H1 (cell line): ENCODE measurements around the gene IFT43. TPM values are rescaled to one million over a fixed set of nuclear protein-coding genes. Genes with fewer than 3 reads are reported as not detected.

ENCODE experiments used
- CTCF ChIA-PET: fragments of 300-600 bp; sonication (Branson Sonifier 250); formaldehyde crosslinking; loops from one replicate; lab custom pipeline; 2021; ENCODE audit not compliant: partially characterized antibody; lab: Charles Lee
- POLR2A ChIA-PET: fragments of 300-600 bp; sonication (Branson Sonifier 250); formaldehyde crosslinking; loops from one replicate; lab custom pipeline; 2021; ENCODE audit warnings: inconsistent platforms; ENCODE audit not compliant: partially characterized antibody; lab: Charles Lee
- DNase-seq, 2 experiments: peaks; one replicate each; pipeline versions ENCODE4 v3.0.0 to v3.0.0-alpha.2; 2010 to 2022; ENCODE audit warnings: low spot score in 2 of 2, low read depth in 1 of 2, mixed read lengths in 1 of 2
- FAIRE-seq: peaks from 2 replicates; lab custom pipeline; 2011; peaks lifted over from hg19 to GRCh38; lab: Jason Lieb, UNC
- H2AFZ ChIP-seq: 2 replicates; pipeline ENCODE4 v1.8.1; 2012; ENCODE audit warnings: low read length, inconsistent platforms
- H2AK5ac ChIP-seq: 2 replicates; pipeline ENCODE4 v1.6.1; 2013; ENCODE audit warnings: low read depth, low read length
- H2BK120ac ChIP-seq: replicated peaks from 2 replicates; pipeline ENCODE3; 2013; ENCODE audit warnings: low read depth, low read length, inconsistent platforms
- H2BK12ac ChIP-seq: 2 replicates; pipeline ENCODE4 v1.6.1; 2013; ENCODE audit warnings: low read depth, low read length
- H2BK15ac ChIP-seq: 2 replicates; pipeline ENCODE4 v1.6.1; 2013; ENCODE audit warnings: low read length
- H2BK20ac ChIP-seq: 2 replicates; pipeline ENCODE4 v1.6.1; 2013; ENCODE audit warnings: low read length
- H2BK5ac ChIP-seq: 2 replicates; pipeline ENCODE4 v1.6.1; 2013; ENCODE audit warnings: low read depth, low read length
- H3K14ac ChIP-seq: 2 replicates; pipeline ENCODE4 v1.6.1; 2013; ENCODE audit warnings: inconsistent platforms; ENCODE audit not compliant: insufficient read length
- H3K18ac ChIP-seq: 2 replicates; pipeline ENCODE4 v1.6.1; 2013; ENCODE audit warnings: low read length; ENCODE audit errors: extremely low read depth
- H3K23ac ChIP-seq: 2 replicates; pipeline ENCODE4 v1.6.1; 2013; ENCODE audit warnings: inconsistent platforms; ENCODE audit not compliant: insufficient read length
- H3K23me2 ChIP-seq: 2 replicates; pipeline ENCODE4 v1.6.1; 2013; ENCODE audit warnings: low read depth, low read length
- H3K27ac ChIP-seq: 2 replicates; pipeline ENCODE4 v1.6.1; 2011; ENCODE audit warnings: low read depth, low read length, inconsistent platforms
- H3K27me3 ChIP-seq, 4 experiments: replicated peaks in 1 of 4; 1 replicate in 1 of 4; 2 replicates in 3 of 4; pipeline versions ENCODE4 v1.6.1 to v1.8.1; 2011 to 2013; ENCODE audit warnings: low read length in 3 of 4, mild to moderate bottlenecking in 3 of 4, inconsistent platforms in 2 of 4, mixed read lengths in 2 of 4, moderate library complexity in 1 of 4; ENCODE audit not compliant: control insufficient read depth in 3 of 4, insufficient read depth in 3 of 4; ENCODE audit errors: extremely low read depth in 1 of 4
- H3K36me3 ChIP-seq, 4 experiments: 2 replicates each; pipeline versions ENCODE4 v1.6.1 to v1.8.1; 2011 to 2013; ENCODE audit warnings: mild to moderate bottlenecking in 4 of 4, low read length in 3 of 4, moderate library complexity in 2 of 4, control low read depth in 1 of 4, inconsistent platforms in 1 of 4; ENCODE audit not compliant: insufficient read depth in 4 of 4, control insufficient read depth in 2 of 4
- H3K4ac ChIP-seq: replicated peaks from 2 replicates; pipeline ENCODE3; 2013; ENCODE audit warnings: low read length, low read depth, mixed read lengths, inconsistent platforms; ENCODE audit not compliant: insufficient read length
- H3K4me1 ChIP-seq, 4 experiments: replicated peaks in 1 of 4; 1 replicate in 1 of 4; 2 replicates in 3 of 4; pipeline versions ENCODE4 v1.6.1 to v1.8.1; 2011 to 2013; ENCODE audit warnings: low read length in 3 of 4, inconsistent platforms in 2 of 4, mixed read lengths in 1 of 4; ENCODE audit not compliant: insufficient read depth in 4 of 4, control insufficient read depth in 3 of 4
- H3K4me2 ChIP-seq, 2 experiments: 2 replicates each; pipeline versions ENCODE4 v1.6.1 to v1.8.1; 2011 to 2013; ENCODE audit warnings: low read depth in 2 of 2, low read length in 2 of 2, control low read depth in 1 of 2, inconsistent platforms in 1 of 2, mild to moderate bottlenecking in 1 of 2; ENCODE audit not compliant: insufficient read depth in 1 of 2
- H3K4me3 ChIP-seq, 4 experiments: fragments of 200-600, 300-600 bp in 1 of 4; sonication (generic), shearing (Covaris generic), sonication (Bioruptor Twin) in 1 of 4; 2 replicates each; pipeline versions ENCODE4 v1.5.1 to v1.8.1; 2011 to 2016; ENCODE audit warnings: low read length in 4 of 4, low read depth in 3 of 4, control low read depth in 2 of 4, inconsistent platforms in 2 of 4, mild to moderate bottlenecking in 2 of 4, mixed read lengths in 1 of 4, moderate library complexity in 1 of 4; ENCODE audit not compliant: insufficient read depth in 2 of 4; ENCODE audit errors: extremely low read depth in 1 of 4
- H3K56ac ChIP-seq: replicated peaks from 2 replicates; pipeline ENCODE3; 2013; ENCODE audit warnings: low read depth, mild to moderate bottlenecking, mixed read lengths, low read length, inconsistent platforms; ENCODE audit not compliant: insufficient read length
- H3K79me1 ChIP-seq: 2 replicates; pipeline ENCODE4 v1.6.1; 2013; ENCODE audit warnings: low read depth, low read length, control low read depth
- H3K79me2 ChIP-seq, 2 experiments: 2 replicates each; pipeline versions ENCODE4 v1.6.1 to v1.8.1; 2012 to 2013; ENCODE audit warnings: low read length in 2 of 2, mild to moderate bottlenecking in 2 of 2, inconsistent platforms in 1 of 2; ENCODE audit not compliant: insufficient read depth in 2 of 2, control insufficient read depth in 1 of 2
- H3K9ac ChIP-seq, 4 experiments: replicated peaks in 1 of 4; 1 replicate in 1 of 4; 2 replicates in 3 of 4; pipeline versions ENCODE4 v1.6.1 to v1.8.1; 2011 to 2013; ENCODE audit warnings: low read depth in 3 of 4, low read length in 3 of 4, control low read depth in 2 of 4, mild to moderate bottlenecking in 2 of 4, moderate library complexity in 2 of 4, inconsistent platforms in 1 of 4; ENCODE audit errors: extremely low read depth in 1 of 4
- H3K9me3 ChIP-seq, 2 experiments: 2 replicates each; pipeline versions ENCODE4 v1.6.1 to v1.8.1; 2012 to 2013; ENCODE audit warnings: mild to moderate bottlenecking in 2 of 2, moderate library complexity in 2 of 2, control low read depth in 1 of 2, inconsistent platforms in 1 of 2, low read depth in 1 of 2, low read length in 1 of 2, mixed read lengths in 1 of 2; ENCODE audit not compliant: insufficient read depth in 2 of 2
- H4K20me1 ChIP-seq, 2 experiments: replicated peaks in 1 of 2; 2 replicates each; pipeline versions ENCODE3 to v1.8.1; 2011 to 2013; ENCODE audit warnings: inconsistent platforms in 2 of 2, low read length in 2 of 2, mild to moderate bottlenecking in 1 of 2; ENCODE audit not compliant: insufficient read depth in 2 of 2, control insufficient read depth in 1 of 2
- H4K5ac ChIP-seq: 2 replicates; pipeline ENCODE4 v1.6.1; 2013; ENCODE audit warnings: low read length, low read depth, mixed read lengths, inconsistent platforms; ENCODE audit not compliant: insufficient read length
- H4K8ac ChIP-seq: 2 replicates; pipeline ENCODE4 v1.8.0; 2013; ENCODE audit warnings: mild to moderate bottlenecking, moderate library complexity, low read length, inconsistent platforms; ENCODE audit not compliant: insufficient read depth; ENCODE audit errors: extremely low read depth
- H4K91ac ChIP-seq: replicated peaks from 2 replicates; pipeline ENCODE3; 2013; ENCODE audit warnings: low read length, mixed read lengths, inconsistent platforms; ENCODE audit not compliant: insufficient read length
- CBX5 ChIP-seq: fragments of 300-800, 300-1000 bp; sonication (generic); IDR thresholded peaks from 2 replicates; pipeline ENCODE4 v1.7.1; 2016; ENCODE audit warnings: antibody characterized with exemption, low read length, low read depth
- CHD1 ChIP-seq: IDR thresholded peaks from 2 replicates; pipeline ENCODE4 v1.6.1; 2012; ENCODE audit warnings: low read depth, low read length, improper control_type of control experiment
- EP300 ChIP-seq, 2 experiments: IDR thresholded peaks; 1 replicate in 1 of 2; 2 replicates in 1 of 2; pipeline ENCODE4 v1.6.1; 2011 to 2012; ENCODE audit warnings: low read depth in 2 of 2, low read length in 2 of 2, mild to moderate bottlenecking in 2 of 2, borderline replicate concordance in 1 of 2, inconsistent platforms in 1 of 2, moderate library complexity in 1 of 2
- HDAC6 ChIP-seq: IDR thresholded peaks from one replicate; pipeline ENCODE4 v1.7.1; 2012; ENCODE audit warnings: low read depth, mild to moderate bottlenecking, inconsistent platforms, low read length, moderate library complexity
- NANOG ChIP-seq: IDR thresholded peaks from 2 replicates; pipeline ENCODE4 v1.6.1; 2011; ENCODE audit warnings: low read length, low read depth, mild to moderate bottlenecking, inconsistent platforms; ENCODE audit not compliant: insufficient read depth, poor library complexity, severe bottlenecking
- PHF8 ChIP-seq: fragments of 200-600 bp; sonication (generic); conservative IDR thresholded peaks from 2 replicates; pipeline ENCODE4 v1.7.1; 2012; ENCODE audit warnings: low read depth, mild to moderate bottlenecking, inconsistent platforms, low read length, moderate library complexity
- SIRT6 ChIP-seq: IDR thresholded peaks from one replicate; pipeline ENCODE4 v1.7.1; 2012; ENCODE audit warnings: low read length, inconsistent platforms
- SRF ChIP-seq: IDR thresholded peaks from 2 replicates; pipeline ENCODE4 v1.6.1; 2011; ENCODE audit warnings: mild to moderate bottlenecking, low read depth, low read length, moderate library complexity
- TAF1 ChIP-seq: IDR thresholded peaks from 2 replicates; pipeline ENCODE4 v1.6.1; 2011; ENCODE audit warnings: mild to moderate bottlenecking, low read depth, low read length
- WGBS, 2 experiments: shearing (Covaris generic) in 1 of 2; methylation state at CpG; one replicate each; pipeline versions ENCODE4 v1.1.6 to v1.1.7; 2013 to 2015; ENCODE audit warnings: low lambda C conversion rate in 2 of 2, mixed read lengths in 2 of 2, inconsistent platforms in 1 of 2, low coverage in 1 of 2, missing lambda C conversion rate in 1 of 2; ENCODE audit not compliant: insufficient replicate concordance in 2 of 2, insufficient coverage in 1 of 2, insufficient read length in 1 of 2; ENCODE audit errors: extremely low coverage in 1 of 2, missing lambda C conversion rate in 1 of 2; 5-methylcytosine and 5-hydroxymethylcytosine counted together
- polyA plus RNA-seq, 7 experiments: library from polyadenylated mRNA; depleted of rRNA in 3 of 7; stranded (reverse) in 5 of 7; unstranded in 2 of 7; fragments of >200 nt in 5 of 7; fragments of 200-250 nt in 2 of 7; gene quantifications; 1 replicate in 5 of 7; 2 replicates in 1 of 7; 4 replicates in 1 of 7; pipeline versions ENCODE4 v1.2.1 to v1.2.3, GENCODE V29; 2011 to 2013; ENCODE audit warnings: missing spikeins in 2 of 7, mixed read lengths in 2 of 7
- total RNA-seq: library from RNA; stranded (reverse); fragmentation: NEBNext Ultra II Directional; extraction: Animal tissue kit (Norgen Biotek cat#: 25700); gene quantifications from 2 replicates; pipeline ENCODE4 v1.2.1, GENCODE V29; 2021
- TF ChIP-seq, protein P1 (sequence below): IDR thresholded peaks from 2 replicates; pipeline ENCODE4 v1.6.1; 2012; ENCODE audit warnings: inconsistent platforms

IFT43 gene
- total and polyA plus RNA-seq, 2 of the 8 experiments (the other 6 are each of a cell fraction or from before 2014, with no cell fraction given): 17.0 to 20.8 TPM

DNA sequence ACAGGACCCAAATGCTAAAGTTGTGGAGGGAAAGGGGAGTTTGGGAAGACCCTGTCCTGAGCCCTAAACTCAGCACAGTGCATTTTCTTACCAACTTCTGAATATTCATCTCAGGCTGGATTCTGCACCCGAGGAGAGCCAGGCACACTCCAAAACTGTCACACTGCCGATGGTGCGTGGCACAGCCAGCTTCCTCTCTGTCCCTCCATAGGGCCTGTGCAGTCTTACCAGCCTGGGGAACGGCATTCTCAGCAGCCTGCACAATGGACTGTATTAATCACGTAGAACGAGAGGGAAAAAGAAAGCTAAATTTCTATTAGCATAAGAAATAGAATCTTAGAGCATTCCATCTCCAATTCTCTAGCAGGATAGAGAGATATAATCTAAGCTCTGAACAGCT, 94.9 kb downstream of the IFT43 start:
- POLR2A ChIA-PET: interaction anchor here (1.4 kb wide), 1 partner anchor 72 kb away, joined by 5 read pairs; the partner anchor contains the start of gene GPATCH2L
- no peak for DNase-seq
- TF ChIP-seq HDAC6: no peak
- no peak for TF ChIP-seq CBX5
- no peak for TF ChIP-seq SRF
- no peak for TF ChIP-seq CHD1
- TF ChIP-seq SIRT6: no peak
- TF ChIP-seq EP300 (IDR thresholded peaks at IDR 0.05; ENCODE audit: borderline replicate concordance in 1 of 2, low read depth in 2 of 2, low read length in 2 of 2): no peak
- TF ChIP-seq NANOG: no peak
- TF ChIP-seq, protein P1, sequence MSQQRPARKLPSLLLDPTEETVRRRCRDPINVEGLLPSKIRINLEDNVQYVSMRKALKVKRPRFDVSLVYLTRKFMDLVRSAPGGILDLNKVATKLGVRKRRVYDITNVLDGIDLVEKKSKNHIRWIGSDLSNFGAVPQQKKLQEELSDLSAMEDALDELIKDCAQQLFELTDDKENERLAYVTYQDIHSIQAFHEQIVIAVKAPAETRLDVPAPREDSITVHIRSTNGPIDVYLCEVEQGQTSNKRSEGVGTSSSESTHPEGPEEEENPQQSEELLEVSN: no peak
- no peak for TF ChIP-seq TAF1
- no peak for TF ChIP-seq PHF8
- TF ChIP-seq, all 59 proteins: peak for 0

More for the DNA sequence above, 94.9 kb downstream of the IFT43 start:
- no peak overlapping the region for H3K4ac ChIP-seq
- H3K4me1 ChIP-seq: peaks cover 9 to 16% (median 13%) of the 10 kb centered on the region in 4 experiments
- H2BK20ac ChIP-seq: no peak overlapping the region
- no peak for FAIRE-seq
- H4K8ac ChIP-seq: no peak overlapping the region
- no peak overlapping the region for H3K27ac ChIP-seq
- no peak overlapping the region for H3K18ac ChIP-seq
- no peak overlapping the region for H3K4me3 ChIP-seq
- CTCF ChIA-PET: interaction anchor here (0.7 to 1.6 kb wide), 5 partner anchors 27 to 307 kb away, joined by 3 to 4 read pairs (median 3); no protein-coding TSS in a partner anchor
- WGBS, 2 experiments: 93% methylated on average over 6 of the region's 6 CpGs; no CpG with 5 or more reads in 1 of the 2 experiments
- H3K79me2 ChIP-seq: no peaks in the 10 kb centered on the region
- no peaks in the 10 kb centered on the region for H3K9me3 ChIP-seq
- H2AFZ ChIP-seq: no peak overlapping the region
- no peak overlapping the region for H4K91ac ChIP-seq
- H3K4me2 ChIP-seq: no peak overlapping the region
- H4K5ac ChIP-seq: no peak overlapping the region
- H2AK5ac ChIP-seq: no peak overlapping the region
- no peak overlapping the region for H3K23ac ChIP-seq
- H3K56ac ChIP-seq: no peak overlapping the region
- no peaks in the 10 kb centered on the region for H3K23me2 ChIP-seq
- H2BK12ac ChIP-seq: no peak overlapping the region
- no peak overlapping the region for H3K14ac ChIP-seq
- no peak overlapping the region for H2BK15ac ChIP-seq
- H2BK5ac ChIP-seq: no peak overlapping the region
- no peak overlapping the region for H2BK120ac ChIP-seq
- H4K20me1 ChIP-seq: peaks cover 0 to 2% of the 10 kb centered on the region in 2 experiments
- H3K79me1 ChIP-seq: no peaks in the 10 kb centered on the region
- H3K9ac ChIP-seq: no peak overlapping the region
- no peaks in the 10 kb centered on the region; a peak in 2 of 7 replicates for H3K27me3 ChIP-seq
- no peaks in the 10 kb centered on the region for H3K36me3 ChIP-seq
